IMR-90 (cell line): ENCODE data around the gene NTM. TPM values are rescaled to one million over a fixed set of nuclear protein-coding genes. Genes with fewer than 3 reads are reported as not detected.
"Not testable (repeated sequence)": the region's sequence is repeated elsewhere in the genome, so short reads cannot be mapped to it uniquely, and the experiment has no call there.

Source experiments
- ATAC-seq: fragments of 200-7000 bp; cut with Tn5 transposase; 2 replicates; pipeline ENCODE4 v1.9.1; 2020; ENCODE audit warnings: low read depth, mild to moderate bottlenecking, moderate library complexity
- BruUV-seq: library from RNA; stranded (reverse); fragments of 400-500 nt; replicated peaks from 2 replicates; lab custom pipeline; 2021; lab: Mats Ljungman, UMichigan
- CTCF ChIA-PET: fragments of 300-600 bp; formaldehyde crosslinking; extraction: SDS; loops from one replicate; lab custom pipeline; 2021; ENCODE audit warnings: antibody characterized with exemption; lab: Yijun Ruan, JAX
- POLR2A ChIA-PET: fragments of 300-600 bp; sonication (Branson Sonifier 250); formaldehyde crosslinking; loops from one replicate; lab custom pipeline; 2022; ENCODE audit warnings: antibody characterized with exemption; ENCODE audit not compliant: unreplicated experiment; lab: Charles Lee
- DNase-seq: peaks from one replicate; pipeline ENCODE4 v3.0.0; 2013
- H2AFZ ChIP-seq: replicated peaks from 2 replicates; pipeline ENCODE3; 2013; ENCODE audit warnings: low read length, mild to moderate bottlenecking; ENCODE audit not compliant: poor library complexity
- H2AK5ac ChIP-seq: 2 replicates; pipeline ENCODE4 v1.6.1; 2013; ENCODE audit warnings: low read depth, low read length, inconsistent platforms
- H2AK9ac ChIP-seq: replicated peaks from 2 replicates; pipeline ENCODE3; 2013; ENCODE audit warnings: mild to moderate bottlenecking, low read depth, low read length, moderate library complexity; ENCODE audit not compliant: poor library complexity
- H2BK120ac ChIP-seq: 2 replicates; pipeline ENCODE4 v1.6.1; 2013; ENCODE audit warnings: low read depth, low read length, inconsistent platforms
- H2BK15ac ChIP-seq: 3 replicates; pipeline ENCODE4 v1.6.1; 2013; ENCODE audit warnings: low read depth, low read length, inconsistent platforms
- H2BK20ac ChIP-seq: 2 replicates; pipeline ENCODE4 v1.6.1; 2013; ENCODE audit warnings: low read depth, mild to moderate bottlenecking, inconsistent platforms, low read length, moderate library complexity
- H2BK5ac ChIP-seq: 2 replicates; pipeline ENCODE4 v1.6.1; 2013; ENCODE audit warnings: mild to moderate bottlenecking, low read depth, low read length, inconsistent platforms; ENCODE audit not compliant: poor library complexity, severe bottlenecking
- H3K14ac ChIP-seq: replicated peaks from 2 replicates; pipeline ENCODE4 v1.6.1; 2013; ENCODE audit warnings: low read depth, low read length, inconsistent platforms
- H3K18ac ChIP-seq: 2 replicates; pipeline ENCODE4 v1.6.1; 2013; ENCODE audit warnings: low read depth, low read length, control low read depth
- H3K23ac ChIP-seq: 2 replicates; pipeline ENCODE4 v1.6.1; 2013; ENCODE audit warnings: low read depth, low read length, inconsistent platforms
- H3K27ac ChIP-seq: 2 replicates; pipeline ENCODE4 v1.5.1; 2013; ENCODE audit warnings: mild to moderate bottlenecking, control low read depth, low read length; ENCODE audit not compliant: insufficient read depth
- H3K27me3 ChIP-seq: 2 replicates; pipeline ENCODE4 v1.6.1; 2013; ENCODE audit warnings: low read length; ENCODE audit not compliant: control insufficient read depth, insufficient read depth
- H3K36me3 ChIP-seq: 2 replicates; pipeline ENCODE4 v1.6.1; 2013; ENCODE audit warnings: low read length, mixed read lengths; ENCODE audit not compliant: control insufficient read depth, insufficient read depth
- H3K4ac ChIP-seq: 2 replicates; pipeline ENCODE4 v1.6.1; 2013; ENCODE audit warnings: low read depth, low read length, inconsistent platforms
- H3K4me1 ChIP-seq: 2 replicates; pipeline ENCODE4 v1.6.1; 2013; ENCODE audit warnings: low read length, mixed read lengths; ENCODE audit not compliant: control insufficient read depth, insufficient read depth
- H3K4me2 ChIP-seq: 2 replicates; pipeline ENCODE4 v1.6.1; 2013; ENCODE audit warnings: low read depth, mild to moderate bottlenecking, control low read depth, low read length, moderate library complexity
- H3K4me3 ChIP-seq: 2 replicates; pipeline ENCODE4 v1.5.1; 2013; ENCODE audit warnings: low read depth, mild to moderate bottlenecking, control low read depth, low read length, moderate library complexity; ENCODE audit not compliant: insufficient read depth
- H3K56ac ChIP-seq: 2 replicates; pipeline ENCODE4 v1.6.1; 2013; ENCODE audit warnings: low read length, inconsistent platforms; ENCODE audit not compliant: insufficient read depth; ENCODE audit errors: extremely low read depth
- H3K79me1 ChIP-seq, 2 experiments: 2 replicates each; pipeline ENCODE4 v1.6.1; 2013; ENCODE audit warnings: low read length in 2 of 2, inconsistent platforms in 1 of 2, low read depth in 1 of 2
- H3K9ac ChIP-seq: 2 replicates; pipeline ENCODE4 v1.6.1; 2013; ENCODE audit warnings: low read depth, low read length, control low read depth
- H3K9me1 ChIP-seq: 2 replicates; pipeline ENCODE4 v1.6.1; 2013; ENCODE audit warnings: low read length, inconsistent platforms; ENCODE audit not compliant: insufficient read depth
- H3K9me3 ChIP-seq: 2 replicates; pipeline ENCODE4 v1.6.1; 2013; ENCODE audit warnings: low read length; ENCODE audit not compliant: control insufficient read depth, insufficient read depth
- H4K20me1 ChIP-seq: 2 replicates; pipeline ENCODE4 v1.6.1; 2013; ENCODE audit warnings: low read length, inconsistent platforms; ENCODE audit not compliant: insufficient read depth
- H4K5ac ChIP-seq: 2 replicates; pipeline ENCODE4 v1.6.1; 2013; ENCODE audit warnings: mild to moderate bottlenecking, low read depth, low read length, control low read depth
- H4K8ac ChIP-seq, 2 experiments: 2 replicates each; pipeline ENCODE4 v1.6.1; 2013; ENCODE audit warnings: low read depth in 2 of 2, low read length in 2 of 2, control low read depth in 1 of 2, inconsistent platforms in 1 of 2
- H4K91ac ChIP-seq: 2 replicates; pipeline ENCODE4 v1.6.1; 2013; ENCODE audit warnings: low read depth, low read length, inconsistent platforms; ENCODE audit not compliant: insufficient read depth
- WGBS, 2 experiments: methylation state at CpG; one replicate each; pipeline versions ENCODE4 v1.1.5 to v1.1.7; 2013; ENCODE audit warnings: missing lambda C conversion rate in 2 of 2; ENCODE audit not compliant: insufficient read length in 1 of 2; ENCODE audit errors: extremely low coverage in 2 of 2; 5-methylcytosine and 5-hydroxymethylcytosine counted together
- dilution Hi-C: fragments of 300-500 bp; cut with HindIII; formaldehyde crosslinking; loops from one replicate; pipeline ENCODE4 v1.14.3; 2018; ENCODE audit warnings: low sequenced_read_pairs; ENCODE audit not compliant: unreplicated experiment
- in situ Hi-C: fragments of 300-500 bp; cut with MboI; formaldehyde crosslinking; loops from 3 replicates; pipeline ENCODE4 v1.14.3; 2019; ENCODE audit warnings: low sequenced_read_pairs, inconsistent platforms, mixed read lengths
- intact Hi-C: fragments of 100-400 bp; cut with micrococcal nuclease; formaldehyde crosslinking; loops from 2 replicates; pipeline ENCODE4 v1.10.0; 2022
- polyA plus RNA-seq, 3 experiments: library from polyadenylated mRNA; depleted of rRNA; stranded (reverse); fragments of >200 nt; gene quantifications; 2 replicates each; pipeline ENCODE4 v1.2.3, GENCODE V29; 2012; ENCODE audit warnings: low replicate concordance in 1 of 3
- total RNA-seq: library from RNA; depleted of rRNA; stranded (reverse); fragments of >200 nt; gene quantifications from 2 replicates; pipeline ENCODE4 v1.2.3, GENCODE V29; 2012

The NTM gene
- total and polyA plus RNA-seq, 2 of the 4 experiments (the other 2 are of a cell fraction): 19.5 to 25.5 TPM

DNA sequence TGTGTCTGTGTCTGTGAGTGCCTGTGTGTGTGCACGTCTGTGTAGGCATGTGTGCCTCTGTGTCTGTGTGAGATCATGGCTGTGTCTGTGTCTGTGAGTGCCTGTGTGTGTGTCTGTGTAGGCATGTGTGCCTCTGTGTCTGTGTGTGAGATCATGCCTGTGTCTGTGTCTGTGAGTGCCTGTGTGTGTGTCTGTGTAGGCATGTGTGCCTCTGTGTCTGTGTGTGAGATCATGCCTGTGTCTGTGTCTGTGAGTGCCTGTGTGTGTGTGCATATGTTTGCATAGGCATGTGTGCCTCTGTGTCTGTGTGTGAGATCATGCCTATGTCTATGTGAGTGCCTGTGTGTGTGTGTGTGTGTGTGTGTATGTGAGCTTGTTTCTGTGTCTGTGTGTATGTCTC, 310.0 kb downstream of the NTM start:
- in situ Hi-C loops, dilution Hi-C loops: not testable (repeated sequence)
- WGBS, 2 experiments: no CpG with 5 or more reads among the region's 1 CpG

More for the DNA sequence above, 310.0 kb downstream of the NTM start:
- Histone ChIP-seq H3K27me3 (peaks cover 25% of the 10 kb centered on the region), H3K14ac (0 out of 2 replicates have a peak overlapping the region, but pooled peaks have one; percentile 66), H2AFZ (peak overlapping the region; percentile 41), H3K4ac (0 out of 2 replicates have a peak overlapping the region, but pooled peaks have one; percentile 35)
- H3K56ac ChIP-seq, H3K23ac ChIP-seq, H3K9me3 ChIP-seq, DNase-seq, H3K79me1 ChIP-seq, H4K5ac ChIP-seq, H2BK5ac ChIP-seq, H2BK120ac ChIP-seq, H2BK20ac ChIP-seq, H4K91ac ChIP-seq, H3K4me2 ChIP-seq, H4K8ac ChIP-seq, ATAC-seq, H3K27ac ChIP-seq, H2BK15ac ChIP-seq, H4K20me1 ChIP-seq, H3K18ac ChIP-seq, CTCF ChIA-PET, POLR2A ChIA-PET, H3K9ac ChIP-seq, H2AK9ac ChIP-seq, H3K4me3 ChIP-seq, H3K9me1 ChIP-seq, BruUV-seq, H3K36me3 ChIP-seq, intact Hi-C loops, H3K4me1 ChIP-seq, H2AK5ac ChIP-seq: not testable (repeated sequence)
